GM12878 (cell line): ENCODE measurements around the gene PIGN. TPM values are rescaled to one million over a fixed set of nuclear protein-coding genes. Genes with fewer than 3 reads are reported as not detected.

ENCODE experiments used
- ATAC-seq: fragments of 200-7000 bp; cut with Tn5 transposase; 3 replicates; pipeline ENCODE4 v1.9.1; 2020; ENCODE audit warnings: mild to moderate bottlenecking, moderate library complexity
- BruUV-seq: library from RNA; stranded (reverse); fragments of 400-500 nt; replicated peaks from 2 replicates; lab custom pipeline; 2021; lab: Mats Ljungman, UMichigan
- CTCF ChIA-PET: fragments of 300-600 bp; sonication (Branson Sonifier 250); formaldehyde crosslinking; extraction: SDS; loops from one replicate; lab custom pipeline; 2021; ENCODE audit warnings: inconsistent platforms; lab: Yijun Ruan, JAX
- POLR2A ChIA-PET: fragments of 350-600 bp; formaldehyde crosslinking; extraction: SDS; loops from one replicate; lab custom pipeline; 2021; ENCODE audit warnings: inconsistent platforms; lab: Charles Lee
- RAD21 ChIA-PET: fragments of 300-600 bp; sonication (Branson Sonifier 250); formaldehyde crosslinking; loops from one replicate; lab custom pipeline; 2023; ENCODE audit warnings: antibody characterized with exemption; ENCODE audit not compliant: unreplicated experiment; lab: Charles Lee
- SMC1A ChIA-PET: fragments of 300-600 bp; sonication (Branson Sonifier 250); formaldehyde crosslinking; loops from one replicate; lab custom pipeline; 2023; ENCODE audit not compliant: unreplicated experiment, uncharacterized antibody; lab: Charles Lee
- DNase-seq: peaks from one replicate; pipeline ENCODE4 v3.0.0-alpha.2; 2011; ENCODE audit warnings: low read depth, low spot score
- FAIRE-seq: peaks from 3 replicates; lab custom pipeline; 2011; peaks lifted over from hg19 to GRCh38; lab: Jason Lieb, UNC
- H2AFZ ChIP-seq: 2 replicates; pipeline ENCODE4 v1.6.0; 2011; ENCODE audit warnings: low read depth, low read length, control low read depth; ENCODE audit not compliant: control insufficient read depth
- H3K27ac ChIP-seq: 2 replicates; pipeline ENCODE4 v1.5.1; 2011; ENCODE audit warnings: control low read depth; ENCODE audit not compliant: control insufficient read depth, insufficient read depth
- H3K27me3 ChIP-seq, 2 experiments: replicated peaks in 1 of 2; 2 replicates each; pipeline versions ENCODE4 v1.6.0 to v1.6.1; 2011; ENCODE audit warnings: low read length in 1 of 2; ENCODE audit not compliant: control insufficient read depth in 2 of 2, insufficient read depth in 2 of 2
- H3K36me3 ChIP-seq, 2 experiments: 2 replicates each; pipeline ENCODE4 v1.5.1; 2011; ENCODE audit warnings: low read length in 1 of 2; ENCODE audit not compliant: control insufficient read depth in 2 of 2, insufficient read depth in 2 of 2
- H3K4me1 ChIP-seq: 2 replicates; pipeline ENCODE4 v1.6.1; 2011; ENCODE audit warnings: mild to moderate bottlenecking, low read length, moderate library complexity, mixed read lengths; ENCODE audit not compliant: control insufficient read depth, insufficient read depth
- H3K4me2 ChIP-seq: 2 replicates; pipeline ENCODE4 v1.6.0; 2011; ENCODE audit warnings: control low read depth; ENCODE audit not compliant: control insufficient read depth, insufficient read depth
- H3K4me3 ChIP-seq: fragments of 200-600 bp; sonication (generic); 2 replicates; pipeline ENCODE4 v1.5.1; 2016
- H3K79me2 ChIP-seq: 2 replicates; pipeline ENCODE4 v1.6.0; 2011; ENCODE audit warnings: low read length; ENCODE audit not compliant: control insufficient read depth, insufficient read depth
- H3K9ac ChIP-seq: 2 replicates; pipeline ENCODE4 v1.8.0; 2011; ENCODE audit warnings: low read length, control low read depth, mixed read lengths; ENCODE audit not compliant: control insufficient read depth, insufficient read depth
- H3K9me3 ChIP-seq: replicated peaks from 3 replicates; pipeline ENCODE4 v1.5.1; 2011; ENCODE audit warnings: mild to moderate bottlenecking, low read length; ENCODE audit not compliant: control insufficient read depth, insufficient read depth
- H4K20me1 ChIP-seq: 2 replicates; pipeline ENCODE4 v1.6.0; 2011; ENCODE audit not compliant: control insufficient read depth, insufficient read depth
- ASH2L ChIP-seq: fragments of 300-600, 200-600 bp; sonication (generic); IDR thresholded peaks from 2 replicates; pipeline ENCODE4 v1.6.1; 2017; ENCODE audit warnings: low read depth, mild to moderate bottlenecking, borderline replicate concordance
- ATF2 ChIP-seq: IDR thresholded peaks from 2 replicates; pipeline ENCODE4 v1.6.1; 2012; ENCODE audit warnings: low read length, inconsistent platforms
- BCL11A ChIP-seq: IDR thresholded peaks from 2 replicates; pipeline ENCODE4 v1.6.1; 2011; ENCODE audit warnings: low read depth, low read length
- ETV6 ChIP-seq, 2 experiments: fragments of 450-650 bp in 1 of 2; IDR thresholded peaks in 1 of 2; conservative IDR thresholded peaks in 1 of 2; 2 replicates each; pipeline ENCODE4 v1.6.1; 2014; ENCODE audit warnings: antibody characterized with exemption in 1 of 2, borderline replicate concordance in 1 of 2, low read depth in 1 of 2, mild to moderate bottlenecking in 1 of 2, moderate library complexity in 1 of 2
- HDAC6 ChIP-seq: fragments of 200-600 bp; sonication (generic); IDR thresholded peaks from one replicate; pipeline ENCODE4 v1.8.0; 2017; ENCODE audit warnings: antibody characterized with exemption; ENCODE audit not compliant: unreplicated experiment
- HDGF ChIP-seq: fragments of 450-650 bp; IDR thresholded peaks from 2 replicates; pipeline ENCODE4 v1.6.1; 2016; ENCODE audit warnings: antibody characterized with exemption
- IRF3 ChIP-seq: fragments of 450-650 bp; IDR thresholded peaks from 2 replicates; pipeline ENCODE4 v1.6.1; 2014; ENCODE audit warnings: mild to moderate bottlenecking
- MTA2 ChIP-seq: fragments of 450-650 bp; IDR thresholded peaks from 2 replicates; pipeline ENCODE4 v1.6.1; 2016; ENCODE audit warnings: low read depth, mild to moderate bottlenecking, moderate library complexity
- MTA3 ChIP-seq: IDR thresholded peaks from 2 replicates; pipeline ENCODE4 v1.6.1; 2012; ENCODE audit warnings: low read length, inconsistent platforms, borderline replicate concordance
- NBN ChIP-seq: fragments of 450-650 bp; IDR thresholded peaks from 2 replicates; pipeline ENCODE4 v1.6.1; 2016
- NFIC ChIP-seq: IDR thresholded peaks from 2 replicates; pipeline ENCODE4 v1.6.1; 2012; ENCODE audit warnings: low read depth, mild to moderate bottlenecking, inconsistent platforms, low read length, moderate library complexity
- NFXL1 ChIP-seq: fragments of 450-650 bp; IDR thresholded peaks from 2 replicates; pipeline ENCODE4 v1.6.1; 2017; ENCODE audit warnings: antibody characterized with exemption, mild to moderate bottlenecking, borderline replicate concordance
- POLR2AphosphoS5 ChIP-seq: IDR thresholded peaks from 2 replicates; pipeline ENCODE4 v1.6.1; 2011; ENCODE audit warnings: mild to moderate bottlenecking, low read length, inconsistent platforms
- POU2F2 ChIP-seq: IDR thresholded peaks from 3 replicates; pipeline ENCODE4 v1.6.1; 2011; ENCODE audit warnings: low read depth, mild to moderate bottlenecking, low read length, borderline replicate concordance
- SMAD1 ChIP-seq: fragments of 450-650 bp; IDR thresholded peaks from 2 replicates; pipeline ENCODE4 v1.6.1; 2018; ENCODE audit warnings: mild to moderate bottlenecking, low read depth; ENCODE audit not compliant: partially characterized antibody
- SP1 ChIP-seq: IDR thresholded peaks from one replicate; pipeline ENCODE4 v1.6.1; 2011; ENCODE audit warnings: low read depth, low read length
- SPI1 ChIP-seq: IDR thresholded peaks from 2 replicates; pipeline ENCODE4 v1.6.1; 2011; ENCODE audit warnings: low read depth, mild to moderate bottlenecking, low read length, moderate library complexity, borderline replicate concordance; ENCODE audit not compliant: insufficient read depth
- TARDBP ChIP-seq: IDR thresholded peaks from 2 replicates; pipeline ENCODE4 v1.6.1; 2016; ENCODE audit warnings: borderline replicate concordance
- TCF7 ChIP-seq: IDR thresholded peaks from 2 replicates; pipeline ENCODE4 v1.6.1; 2014; ENCODE audit warnings: antibody characterized with exemption, borderline replicate concordance
- in situ Hi-C: fragments of 300-500 bp; cut with MboI; formaldehyde crosslinking; loops from 9 replicates; pipeline ENCODE4 v1.14.3; 2018; ENCODE audit warnings: mixed read lengths
- intact Hi-C: fragments of 100-400 bp; cut with micrococcal nuclease; formaldehyde crosslinking; loops from one replicate; pipeline ENCODE4 v1.14.2; 2022; ENCODE audit not compliant: unreplicated experiment
- polyA plus RNA-seq, 11 experiments: library from polyadenylated mRNA; depleted of rRNA in 4 of 11; unstranded in 6 of 11; stranded (reverse) in 5 of 11; fragments of >200 nt; fragmentation: Nextera tagmentation in 4 of 11; fragmentation: Illumina TruSeq in 1 of 11; extraction: Ambion mirVana in 4 of 11; extraction: Trizol in 1 of 11; gene quantifications; 1 replicate in 1 of 11; 2 replicates in 10 of 11; pipeline versions ENCODE4 v1.2.1 to v1.2.3, GENCODE V29; 2011 to 2016; ENCODE audit warnings: inconsistent platforms in 2 of 11, missing spikeins in 2 of 11, low read depth in 1 of 11
- total RNA-seq, 4 experiments: library from RNA; depleted of rRNA in 3 of 4; stranded (reverse); fragments of >200 nt in 3 of 4; fragmentation: Illumina TruSeq in 1 of 4; extraction: Trizol in 1 of 4; gene quantifications; 2 replicates each; pipeline versions ENCODE4 v1.2.1 to v1.2.3, GENCODE V29; 2013 to 2021

PIGN gene
- total and polyA plus RNA-seq, 10 of the 15 experiments (the other 5 are each of a cell fraction or from before 2014, with no cell fraction given) = 6.9 to 25.4 (median 18.7) TPM

GRCh38 chr18:62209046-62209445, 22.2 kb upstream of the PIGN start:
- H3K36me3 ChIP-seq = peaks cover 4 to 5% of the 10 kb centered on the region in 2 experiments; a peak in 3 of 4 replicates
- H3K27me3 ChIP-seq = no peaks in the 10 kb centered on the region
- no peak overlapping the region for H2AFZ ChIP-seq
- ChIA-PET CTCF (interaction anchor here (0.6 to 1.3 kb wide), 2 partner anchors 52 to 305 kb away, joined by 3 read pairs; no protein-coding TSS in a partner anchor), RAD21 (interaction anchor here (1.2 kb wide), 1 partner anchor 26 kb away, joined by 4 read pairs; no protein-coding TSS in a partner anchor), SMC1A (no interaction called here), POLR2A (no interaction called here)
- no TSS peak for BruUV-seq
- ATAC-seq (no peak), DNase-seq (no peak), FAIRE-seq (no peak)
- H3K79me2 ChIP-seq = peaks cover 36% of the 10 kb centered on the region
- in situ Hi-C loops (no loop called here), intact Hi-C loops (no loop called here)
- no peak overlapping the region for H3K27ac ChIP-seq
- H3K4me3 ChIP-seq = no peak overlapping the region
- H3K9me3 ChIP-seq = peaks cover 2% of the 10 kb centered on the region; the same call in 2 of the 3 replicates
- H3K4me2 ChIP-seq = no peak overlapping the region
- no peaks in the 10 kb centered on the region for H4K20me1 ChIP-seq
- TF ChIP-seq ETV6 (conservative IDR thresholded peaks at IDR 0.05 in 1 of 2, IDR thresholded peaks at IDR 0.05 in 1 of 2; ENCODE audit: borderline replicate concordance in 1 of 2, low read depth in 1 of 2) (no peak), SMAD1 (no peak), POU2F2 (no peak), SP1 (no peak), MTA3 (no peak), MTA2 (no peak), NFIC (no peak), HDGF (no peak), TCF7 (no peak), BCL11A (no peak), POLR2AphosphoS5 (no peak), NFXL1 (no peak), ATF2 (no peak), NBN (no peak), IRF3 (no peak), SPI1 (no peak), ASH2L (no peak), TARDBP (no peak), HDAC6 (no peak)
- H3K9ac ChIP-seq = no peak overlapping the region
- H3K4me1 ChIP-seq = no peaks in the 10 kb centered on the region
